ENCODE results near the gene RUNDC1.
A peak's percentile ranks its signal among the peaks of the same experiment; 100 is the strongest.
"Not testable (repeated sequence)": the region's sequence is repeated elsewhere in the genome, so short reads cannot be mapped to it uniquely, and the experiment has no call there.

RUNDC1 gene

GRCh38 chr17:42980274-42980765 is at the start of gene RUNDC1:
TSS of gene RUNDC1 (plus strand) at chr17:42980565. CDS start at chr17:42980577, 12 bp downstream.
- DNase-seq = peak; percentile 93 to 95

- peak; percentile 33 to 44 for DNase-seq
These were observed 42.4 kb upstream of the RUNDC1 start for GRCh38 chr17:42937712-42938596.

- no peak for DNase-seq
These were observed 36.2 kb upstream of the RUNDC1 start for GRCh38 chr17:42944211-42944610.

GRCh38 chr17:42946812-42947211 is 33.6 kb upstream of the RUNDC1 start:
- no peak for DNase-seq

- no peak for DNase-seq
These were observed 30.2 kb upstream of the RUNDC1 start for GRCh38 chr17:42950044-42950783.

- DNase-seq = no peak
These were observed 26.7 kb upstream of the RUNDC1 start for GRCh38 chr17:42953669-42954068.

- DNase-seq = peak; percentile 90 to 93
These were observed 16.0 kb upstream of the RUNDC1 start, which contains the start of gene AARSD1 for GRCh38 chr17:42964161-42964932. TSS of gene AARSD1 (minus strand) at chr17:42964454. CDS start at chr17:42964440, 14 bp downstream.

- DNase-seq = no peak
These were observed 12.4 kb upstream of the RUNDC1 start for GRCh38 chr17:42967925-42968324.

GRCh38 chr17:42969001-42969581 is 11.3 kb upstream of the RUNDC1 start:
- no peak for DNase-seq

- DNase-seq = no peak
These were observed 8.8 kb upstream of the RUNDC1 start for GRCh38 chr17:42971589-42971988.

GRCh38 chr17:42973323-42973722 is 7.0 kb upstream of the RUNDC1 start:
- not testable (repeated sequence) for DNase-seq

GRCh38 chr17:42975265-42975664 is 5.1 kb upstream of the RUNDC1 start:
- no peak for DNase-seq

GRCh38 chr17:42975701-42976100 is 4.7 kb upstream of the RUNDC1 start:
- DNase-seq = not testable (repeated sequence)

GRCh38 chr17:42979511-42980273 is 673 bp upstream of the RUNDC1 start, which contains the start of gene PTGES3L:
TSS of gene PTGES3L (minus strand) at chr17:42980080. CDS start at chr17:42980053, 27 bp downstream.
- DNase-seq = no peak

- peak; percentile 76 to 82 for DNase-seq
These were observed 517 bp downstream of the RUNDC1 start for GRCh38 chr17:42980766-42981397.

GRCh38 chr17:42982266-42982665 is 1.9 kb downstream of the RUNDC1 start:
- DNase-seq = no peak

- no peak for DNase-seq
These were observed 4.9 kb downstream of the RUNDC1 start for GRCh38 chr17:42985225-42985624.

- no peak for DNase-seq
These were observed 8.8 kb downstream of the RUNDC1 start for GRCh38 chr17:42989141-42989540.

- no peak for DNase-seq
These were observed 9.6 kb downstream of the RUNDC1 start for GRCh38 chr17:42989726-42990652.

- DNase-seq = no peak
These were observed 11.1 kb downstream of the RUNDC1 start for GRCh38 chr17:42991471-42991870.
